Measurements from ENCODE around the gene OTOP3. TPM values are rescaled to one million over a fixed set of nuclear protein-coding genes. Genes with fewer than 3 reads are reported as not detected.
A peak's percentile ranks its signal among the peaks of the same experiment; 100 is the strongest.

Gene OTOP3
- total and polyA plus RNA-seq, 2 experiments from 2014 or later: not detected

- H3K9me3 ChIP-seq (ENCODE audit: low read depth): no peaks in the 10 kb centered on the region
- no peak within 1 kb of the TSS for H3K27ac ChIP-seq
- H3K27me3 ChIP-seq: peaks cover 56% of the 10 kb centered on the region
- peaks cover 4% of the 10 kb centered on the region for H3K4me1 ChIP-seq (ENCODE audit: low read depth)
- DNase-seq (ENCODE audit: low read depth in 1 of 2, low spot score in 1 of 2): peak; percentile 8 to 48
- TF ChIP-seq, protein P1, sequence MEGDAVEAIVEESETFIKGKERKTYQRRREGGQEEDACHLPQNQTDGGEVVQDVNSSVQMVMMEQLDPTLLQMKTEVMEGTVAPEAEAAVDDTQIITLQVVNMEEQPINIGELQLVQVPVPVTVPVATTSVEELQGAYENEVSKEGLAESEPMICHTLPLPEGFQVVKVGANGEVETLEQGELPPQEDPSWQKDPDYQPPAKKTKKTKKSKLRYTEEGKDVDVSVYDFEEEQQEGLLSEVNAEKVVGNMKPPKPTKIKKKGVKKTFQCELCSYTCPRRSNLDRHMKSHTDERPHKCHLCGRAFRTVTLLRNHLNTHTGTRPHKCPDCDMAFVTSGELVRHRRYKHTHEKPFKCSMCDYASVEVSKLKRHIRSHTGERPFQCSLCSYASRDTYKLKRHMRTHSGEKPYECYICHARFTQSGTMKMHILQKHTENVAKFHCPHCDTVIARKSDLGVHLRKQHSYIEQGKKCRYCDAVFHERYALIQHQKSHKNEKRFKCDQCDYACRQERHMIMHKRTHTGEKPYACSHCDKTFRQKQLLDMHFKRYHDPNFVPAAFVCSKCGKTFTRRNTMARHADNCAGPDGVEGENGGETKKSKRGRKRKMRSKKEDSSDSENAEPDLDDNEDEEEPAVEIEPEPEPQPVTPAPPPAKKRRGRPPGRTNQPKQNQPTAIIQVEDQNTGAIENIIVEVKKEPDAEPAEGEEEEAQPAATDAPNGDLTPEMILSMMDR (IDR thresholded peaks at IDR 0.05; ENCODE audit: low read depth, low read length): no peak
- no peaks in the 10 kb centered on the region for H3K36me3 ChIP-seq
- H3K4me3 ChIP-seq: peak within 1 kb of the TSS; percentile 27
Observed at GRCh38 chr17:74922694-74923537, 12.8 kb upstream of the OTOP3 start, which contains the start of gene USH1G. USH1G (minus strand) TSS chr17:74923255; CDS start chr17:74923073, 182 bp downstream.

- H3K9me3 ChIP-seq (ENCODE audit: low read depth): no peaks in the 10 kb centered on the region
- TF ChIP-seq, protein P1 (IDR thresholded peaks at IDR 0.05; ENCODE audit: low read depth, low read length): peak; percentile 57
- no peak overlapping the region for H3K27ac ChIP-seq
- H3K4me3 ChIP-seq: peak overlapping the region; percentile 27
- H3K27me3 ChIP-seq: peaks cover 64% of the 10 kb centered on the region
- DNase-seq (ENCODE audit: low read depth in 1 of 2, low spot score in 1 of 2): peak; percentile 53 to 70
- H3K36me3 ChIP-seq: no peaks in the 10 kb centered on the region
- peaks cover 4% of the 10 kb centered on the region for H3K4me1 ChIP-seq (ENCODE audit: low read depth)
Observed at GRCh38 chr17:74923538-74924249, 12.0 kb upstream of the OTOP3 start.

DNA sequence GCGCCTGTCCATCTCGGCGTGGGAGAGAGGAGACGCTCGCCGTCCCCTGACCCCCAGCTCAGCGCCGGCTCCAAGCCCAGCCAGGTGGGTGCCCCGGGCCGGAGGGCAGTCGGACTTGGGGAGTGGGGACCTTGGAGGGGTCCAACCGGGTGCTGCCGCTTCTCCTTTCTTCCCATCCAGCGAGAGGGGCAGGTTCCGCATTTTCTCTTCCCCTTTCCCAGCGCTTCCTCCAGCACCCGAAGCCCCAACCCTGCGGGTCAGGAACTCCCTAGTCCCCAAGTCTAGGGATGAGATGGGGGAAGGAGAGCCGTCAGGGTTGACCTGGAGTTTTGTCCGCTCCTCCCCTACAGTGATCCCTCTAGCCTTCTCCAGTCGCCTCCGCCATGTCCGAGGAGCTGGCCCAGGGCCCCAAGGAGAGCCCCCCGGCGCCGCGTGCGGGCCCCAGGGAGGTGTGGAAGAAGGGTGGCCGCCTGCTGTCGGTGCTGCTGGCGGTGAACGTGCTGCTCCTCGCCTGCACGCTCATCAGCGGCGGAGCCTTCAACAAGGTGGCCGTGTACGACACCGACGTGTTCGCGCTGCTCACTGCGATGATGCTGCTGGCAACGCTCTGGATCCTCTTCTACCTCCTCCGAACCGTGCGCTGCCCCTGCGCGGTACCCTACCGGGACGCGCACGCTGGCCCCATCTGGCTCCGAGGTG is 11.3 kb upstream of the OTOP3 start, which contains the start of gene OTOP2:
Gene OTOP2 (plus strand): TSS at position 24 of the 699 bp plus-strand sequence. CDS start 360 bp downstream, at position 384.
- Histone ChIP-seq H3K9me3 (ENCODE audit: low read depth) (no peaks in the 10 kb centered on the region), H3K27me3 (peaks cover 71% of the 10 kb centered on the region), H3K36me3 (no peaks in the 10 kb centered on the region), H3K4me3 (peak within 1 kb of the TSS; percentile 27), H3K27ac (no peak within 1 kb of the TSS), H3K4me1 (ENCODE audit: low read depth) (peaks cover 4% of the 10 kb centered on the region)
- TF ChIP-seq, protein P1 (IDR thresholded peaks at IDR 0.05; ENCODE audit: low read depth, low read length): no peak
- no peak for DNase-seq (ENCODE audit: low read depth in 1 of 2, low spot score in 1 of 2)

DNA sequence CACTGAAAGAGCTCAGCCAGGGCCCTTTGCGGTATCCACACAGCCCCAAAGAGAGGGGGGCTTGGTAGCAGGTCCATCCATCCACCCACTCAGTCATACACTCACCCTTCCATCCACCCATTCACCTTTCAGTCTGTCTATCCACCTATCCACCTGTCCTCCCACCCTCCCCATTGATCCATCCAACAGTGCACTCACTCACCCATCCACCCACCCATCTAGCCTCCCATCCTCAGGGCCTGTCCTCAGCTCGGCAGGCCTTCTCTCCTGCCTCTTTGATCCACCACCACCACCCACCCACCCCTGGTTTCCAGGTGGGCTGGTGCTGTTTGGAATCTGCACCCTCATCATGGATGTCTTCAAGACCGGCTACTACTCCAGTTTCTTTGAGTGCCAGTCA is 10.5 kb upstream of the OTOP3 start:
- TF ChIP-seq, protein P1 (IDR thresholded peaks at IDR 0.05; ENCODE audit: low read depth, low read length): no peak
- Histone ChIP-seq H3K27ac (no peak overlapping the region), H3K36me3 (no peaks in the 10 kb centered on the region), H3K4me3 (no peak overlapping the region), H3K4me1 (ENCODE audit: low read depth) (peaks cover 4% of the 10 kb centered on the region), H3K27me3 (peaks cover 78% of the 10 kb centered on the region), H3K9me3 (ENCODE audit: low read depth) (no peaks in the 10 kb centered on the region)
- no peak for DNase-seq (ENCODE audit: low read depth in 1 of 2, low spot score in 1 of 2)

GRCh38 chr17:74928786-74929185 is 6.9 kb upstream of the OTOP3 start:
- no peak for DNase-seq (ENCODE audit: low read depth in 1 of 2, low spot score in 1 of 2)
- Histone ChIP-seq H3K36me3 (no peaks in the 10 kb centered on the region), H3K27me3 (peaks cover 94% of the 10 kb centered on the region), H3K4me3 (no peak overlapping the region), H3K9me3 (ENCODE audit: low read depth) (no peaks in the 10 kb centered on the region), H3K4me1 (ENCODE audit: low read depth) (no peaks in the 10 kb centered on the region), H3K27ac (no peak overlapping the region)
- TF ChIP-seq, protein P1 (IDR thresholded peaks at IDR 0.05; ENCODE audit: low read depth, low read length): no peak
